ENCODE data around the gene TTLL4. TPM values are rescaled to one million over a fixed set of nuclear protein-coding genes. Genes with fewer than 3 reads are reported as not detected.

The TTLL4 gene
- total and polyA plus RNA-seq, 2 of the 8 experiments (the other 6 are each of a cell fraction or from before 2014, with no cell fraction given), result 71.1 to 105 TPM

DNA sequence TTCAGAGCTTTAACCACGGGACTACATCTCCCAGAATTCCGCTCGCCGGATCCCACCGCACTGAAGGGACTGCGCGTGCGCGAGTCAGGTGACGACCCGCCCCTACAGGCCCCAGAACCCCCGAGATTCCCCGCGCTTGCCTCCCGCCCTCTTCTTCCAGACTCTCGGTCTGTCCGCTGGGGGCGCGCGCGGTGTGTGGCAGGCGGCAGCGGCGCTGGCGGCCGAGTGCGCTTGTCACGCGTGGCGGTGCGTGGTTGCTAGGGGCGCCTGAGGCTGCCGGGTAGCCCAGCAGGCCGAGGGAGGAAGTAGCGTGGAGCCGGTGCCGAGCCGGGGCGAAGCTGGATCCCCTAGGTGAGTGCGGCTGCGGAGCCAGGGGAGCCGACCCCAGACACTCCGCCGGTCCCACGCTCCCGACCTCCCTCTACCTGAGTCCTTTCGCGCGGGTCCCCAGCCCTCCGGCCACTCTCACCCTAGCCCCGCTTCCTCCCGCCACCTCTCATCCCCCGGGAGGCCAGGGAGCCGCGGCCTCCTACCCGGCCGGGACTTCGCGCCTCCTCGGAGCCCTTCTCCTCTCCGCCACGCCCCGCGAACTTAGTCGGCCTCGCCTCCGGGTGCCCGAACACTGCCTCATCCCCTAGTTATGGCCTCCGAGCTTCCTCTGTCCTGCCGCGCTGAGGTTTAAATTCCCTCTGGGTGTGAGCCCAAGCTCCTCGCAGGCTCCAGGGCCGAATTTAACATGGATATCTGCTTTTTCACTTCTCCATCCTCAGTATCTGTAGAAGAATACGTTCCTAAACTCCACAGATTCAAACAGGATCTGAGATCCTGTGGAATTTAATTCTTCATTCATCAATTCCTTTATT is at the start of gene TTLL4 (continued):
- TF ChIP-seq GABPA (IDR thresholded peaks at IDR 0.05; ENCODE audit: borderline replicate concordance, insufficient read depth, low read length), result no peak
- TF ChIP-seq POLR2A (IDR thresholded peaks at IDR 0.05; ENCODE audit: control extremely low read depth in 1 of 2, low read depth in 2 of 2, low read length in 2 of 2), result peak; percentile 66 to 76
- no peak for TF ChIP-seq SP2 (IDR thresholded peaks at IDR 0.05; ENCODE audit: low read length)
- TF ChIP-seq BACH1 (IDR thresholded peaks at IDR 0.05; ENCODE audit: low read length), result peak; percentile 86
- peak; percentile 51; the same call in 1 of the 2 replicates for TF ChIP-seq POLR2AphosphoS5 (IDR thresholded peaks at IDR 0.05; ENCODE audit: low read depth, low read length)
- no peak for TF ChIP-seq TCF12 (IDR thresholded peaks at IDR 0.05; ENCODE audit: low read depth, low read length)
- TF ChIP-seq, protein P1, sequence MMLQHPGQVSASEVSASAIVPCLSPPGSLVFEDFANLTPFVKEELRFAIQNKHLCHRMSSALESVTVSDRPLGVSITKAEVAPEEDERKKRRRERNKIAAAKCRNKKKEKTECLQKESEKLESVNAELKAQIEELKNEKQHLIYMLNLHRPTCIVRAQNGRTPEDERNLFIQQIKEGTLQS (IDR thresholded peaks at IDR 0.05; ENCODE audit: insufficient read depth, low read depth, low read length), result peak; percentile 76
- peak; percentile 91 to 96; a peak in 3 of 4 replicates for TF ChIP-seq HDAC2 (IDR thresholded peaks at IDR 0.05; ENCODE audit: borderline replicate concordance in 1 of 2, low read depth in 2 of 2, low read length in 2 of 2)
- no peak for TF ChIP-seq SAP30 (IDR thresholded peaks at IDR 0.05; ENCODE audit: insufficient read depth, insufficient replicate concordance, low read length)
- TF ChIP-seq RXRA (IDR thresholded peaks at IDR 0.05; ENCODE audit: insufficient read depth, low read depth, low read length), result no peak
- no peak for TF ChIP-seq JUN (IDR thresholded peaks at IDR 0.05; ENCODE audit: low read depth, low read length)
- TF ChIP-seq HDAC6 (IDR thresholded peaks at IDR 0.05; ENCODE audit: low read depth, low read length), result no peak
- TF ChIP-seq, protein P2, sequence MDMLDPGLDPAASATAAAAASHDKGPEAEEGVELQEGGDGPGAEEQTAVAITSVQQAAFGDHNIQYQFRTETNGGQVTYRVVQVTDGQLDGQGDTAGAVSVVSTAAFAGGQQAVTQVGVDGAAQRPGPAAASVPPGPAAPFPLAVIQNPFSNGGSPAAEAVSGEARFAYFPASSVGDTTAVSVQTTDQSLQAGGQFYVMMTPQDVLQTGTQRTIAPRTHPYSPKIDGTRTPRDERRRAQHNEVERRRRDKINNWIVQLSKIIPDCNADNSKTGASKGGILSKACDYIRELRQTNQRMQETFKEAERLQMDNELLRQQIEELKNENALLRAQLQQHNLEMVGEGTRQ (IDR thresholded peaks at IDR 0.05; ENCODE audit: low read length), result peak; percentile 81
- TF ChIP-seq NRF1 (IDR thresholded peaks at IDR 0.05; ENCODE audit: low read depth, low read length), result peak; percentile 69
- TF ChIP-seq CREB1 (IDR thresholded peaks at IDR 0.05), result peak; percentile 48; the same call in 1 of the 2 replicates
- TF ChIP-seq EZH2 (IDR thresholded peaks at IDR 0.05; ENCODE audit: low read depth, low read length, severe bottlenecking), result no peak
- TF ChIP-seq CBX5 (IDR thresholded peaks at IDR 0.05; ENCODE audit: low read depth, low read length), result no peak
- no peak; the same call in 1 of the 2 replicates for TF ChIP-seq TBP (IDR thresholded peaks at IDR 0.05; ENCODE audit: low read depth, low read length)
- peak; percentile 82; the same call in 1 of the 2 replicates for TF ChIP-seq SP4 (IDR thresholded peaks at IDR 0.05; ENCODE audit: low read length)
- TF ChIP-seq CTBP2 (IDR thresholded peaks at IDR 0.05; ENCODE audit: borderline replicate concordance, insufficient read depth, insufficient read length, low read length), result no peak
- TF ChIP-seq CBX8 (IDR thresholded peaks at IDR 0.05; ENCODE audit: borderline replicate concordance, low read depth, low read length), result no peak
- TF ChIP-seq TAF1 (IDR thresholded peaks at IDR 0.05; ENCODE audit: low read depth, low read length), result peak; percentile 58; the same call in 1 of the 2 replicates
- TF ChIP-seq YY1 (IDR thresholded peaks at IDR 0.05; ENCODE audit: low read depth, low read length), result no peak

Data from H1 (cell line).